ENCODE results near the gene SLC35F1.

DNA sequence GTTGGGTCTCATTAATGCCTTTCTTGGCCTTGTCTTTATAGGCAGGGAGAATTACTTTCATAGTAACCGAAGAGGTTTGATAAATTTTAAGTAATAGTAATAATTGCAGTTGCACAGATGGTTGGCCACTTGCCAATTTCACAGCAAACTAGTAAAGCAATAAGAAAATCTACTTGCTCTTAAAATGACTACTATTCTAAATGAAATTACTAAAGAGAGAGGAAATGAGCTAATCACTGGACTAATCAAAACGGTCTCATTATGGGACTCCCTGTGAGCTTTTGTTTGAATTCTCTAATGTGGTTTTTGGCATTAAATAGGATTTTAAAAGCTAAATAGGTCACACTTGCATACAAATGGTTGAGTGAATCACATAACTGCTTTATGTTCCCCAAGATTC, 413.6 kb downstream of the SLC35F1 start:
- no peak for TF ChIP-seq EZH2phosphoT487 (IDR thresholded peaks at IDR 0.05; ENCODE audit: insufficient read depth, low read depth)
- TF ChIP-seq EZH2 (IDR thresholded peaks at IDR 0.05; ENCODE audit: insufficient read depth, poor library complexity, severe bottlenecking): no peak
